HFFc6 (cell line): ENCODE results near the gene CTNND2. TPM values are rescaled to one million over a fixed set of nuclear protein-coding genes. Genes with fewer than 3 reads are reported as not detected.

ENCODE experiments used
- DNase-seq: peaks from one replicate; pipeline ENCODE4 v3.0.0-alpha.2; 2018
- H3K27ac Mint-ChIP-seq: 2 replicates; pipeline ENCODE4 v1.8.0; 2020; ENCODE audit warnings: mild to moderate bottlenecking, mixed read lengths
- H3K27me3 Mint-ChIP-seq: 2 replicates; pipeline ENCODE4 v1.8.0; 2021; ENCODE audit warnings: mild to moderate bottlenecking, moderate library complexity, mixed read lengths; ENCODE audit not compliant: insufficient read depth
- H3K36me3 Mint-ChIP-seq: 2 replicates; pipeline ENCODE4 v1.8.0; 2021; ENCODE audit warnings: low read depth, mixed read lengths
- H3K4me1 Mint-ChIP-seq: 2 replicates; pipeline ENCODE4 v1.8.0; 2020; ENCODE audit warnings: low read depth, mixed read lengths
- H3K4me3 Mint-ChIP-seq: 2 replicates; pipeline ENCODE4 v1.8.0; 2020; ENCODE audit warnings: mild to moderate bottlenecking, moderate library complexity, mixed read lengths
- H3K9me3 Mint-ChIP-seq: 2 replicates; pipeline ENCODE4 v1.8.0; 2020; ENCODE audit warnings: mild to moderate bottlenecking, mixed read lengths
- total RNA-seq, 6 experiments: library from RNA; stranded (reverse); fragmentation: NEBNext Ultra II Directional; extraction: Animal tissue kit (Norgen Biotek cat#: 25700); gene quantifications; 2 replicates in 1 of 6; 3 replicates in 5 of 6; pipeline ENCODE4 v1.2.3, GENCODE V29; 2021
- TF ChIP-seq, protein P1 (sequence below): fragments of 200-600 bp; sonication (generic); IDR thresholded peaks from 2 replicates; pipeline ENCODE4 v1.5.0; 2021; ENCODE audit warnings: antibody characterized with exemption, mild to moderate bottlenecking

Gene CTNND2
- total RNA-seq, 6 experiments from 2014 or later, result not detected

DNA sequence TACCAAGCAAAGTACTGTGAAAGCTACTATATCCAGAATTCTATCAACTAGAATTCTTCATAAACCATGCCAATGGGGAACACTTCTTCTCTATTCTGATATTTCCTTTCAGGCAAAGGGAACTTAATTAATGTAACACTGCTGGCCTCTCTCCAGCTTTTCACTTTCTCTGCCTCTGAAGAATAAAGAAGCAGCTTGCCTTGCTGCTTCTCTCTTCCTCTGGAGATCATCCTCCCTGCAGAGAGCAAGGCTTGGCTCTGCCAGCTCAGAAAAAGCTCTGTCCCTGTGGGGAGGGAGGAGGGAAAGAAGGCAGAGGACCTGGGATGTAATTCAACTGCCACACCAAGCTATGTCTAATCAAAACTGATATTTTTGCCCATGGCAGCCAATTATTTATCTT, 6.5 kb downstream of the CTNND2 start:
- no peak overlapping the region for H3K27ac Mint-ChIP-seq
- no peak overlapping the region for H3K4me3 Mint-ChIP-seq
- H3K9me3 Mint-ChIP-seq, result peaks cover 11% of the 10 kb centered on the region; the same call in 1 of the 2 replicates
- DNase-seq, result no peak
- no peaks in the 10 kb centered on the region for H3K4me1 Mint-ChIP-seq
- H3K36me3 Mint-ChIP-seq, result no peaks in the 10 kb centered on the region
- H3K27me3 Mint-ChIP-seq, result no peaks in the 10 kb centered on the region
- TF ChIP-seq, protein P1, sequence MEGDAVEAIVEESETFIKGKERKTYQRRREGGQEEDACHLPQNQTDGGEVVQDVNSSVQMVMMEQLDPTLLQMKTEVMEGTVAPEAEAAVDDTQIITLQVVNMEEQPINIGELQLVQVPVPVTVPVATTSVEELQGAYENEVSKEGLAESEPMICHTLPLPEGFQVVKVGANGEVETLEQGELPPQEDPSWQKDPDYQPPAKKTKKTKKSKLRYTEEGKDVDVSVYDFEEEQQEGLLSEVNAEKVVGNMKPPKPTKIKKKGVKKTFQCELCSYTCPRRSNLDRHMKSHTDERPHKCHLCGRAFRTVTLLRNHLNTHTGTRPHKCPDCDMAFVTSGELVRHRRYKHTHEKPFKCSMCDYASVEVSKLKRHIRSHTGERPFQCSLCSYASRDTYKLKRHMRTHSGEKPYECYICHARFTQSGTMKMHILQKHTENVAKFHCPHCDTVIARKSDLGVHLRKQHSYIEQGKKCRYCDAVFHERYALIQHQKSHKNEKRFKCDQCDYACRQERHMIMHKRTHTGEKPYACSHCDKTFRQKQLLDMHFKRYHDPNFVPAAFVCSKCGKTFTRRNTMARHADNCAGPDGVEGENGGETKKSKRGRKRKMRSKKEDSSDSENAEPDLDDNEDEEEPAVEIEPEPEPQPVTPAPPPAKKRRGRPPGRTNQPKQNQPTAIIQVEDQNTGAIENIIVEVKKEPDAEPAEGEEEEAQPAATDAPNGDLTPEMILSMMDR, result no peak

- Mint-ChIP-seq H3K27ac (no peak overlapping the region), H3K4me3 (no peak overlapping the region), H3K36me3 (no peaks in the 10 kb centered on the region), H3K27me3 (no peaks in the 10 kb centered on the region), H3K4me1 (no peaks in the 10 kb centered on the region), H3K9me3 (peaks cover 11% of the 10 kb centered on the region; the same call in 1 of the 2 replicates)
- TF ChIP-seq, protein P1, result no peak
- DNase-seq, result no peak
Measured at GRCh38 chr5:11894992-11895391, 9.3 kb downstream of the CTNND2 start.

DNA sequence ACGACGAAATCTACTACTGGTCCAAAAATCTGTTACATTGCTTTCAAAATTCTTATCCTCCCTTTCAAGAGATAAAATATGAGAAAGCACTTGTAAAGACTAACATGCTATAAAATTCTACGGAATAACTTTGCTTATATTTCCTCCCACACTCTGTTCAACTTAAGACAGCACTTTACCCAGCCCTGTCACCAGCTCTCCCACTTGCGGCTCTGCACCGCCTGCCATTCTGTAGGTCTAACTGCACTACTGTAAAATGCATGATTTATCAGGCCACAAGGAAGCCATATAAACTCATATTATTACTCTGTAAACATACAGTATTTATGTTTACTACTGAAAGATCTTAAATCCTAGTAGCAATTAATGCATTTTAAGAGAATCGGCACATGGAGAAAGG, 11.4 kb downstream of the CTNND2 start:
- DNase-seq, result no peak
- H3K27me3 Mint-ChIP-seq, result no peaks in the 10 kb centered on the region

DNA sequence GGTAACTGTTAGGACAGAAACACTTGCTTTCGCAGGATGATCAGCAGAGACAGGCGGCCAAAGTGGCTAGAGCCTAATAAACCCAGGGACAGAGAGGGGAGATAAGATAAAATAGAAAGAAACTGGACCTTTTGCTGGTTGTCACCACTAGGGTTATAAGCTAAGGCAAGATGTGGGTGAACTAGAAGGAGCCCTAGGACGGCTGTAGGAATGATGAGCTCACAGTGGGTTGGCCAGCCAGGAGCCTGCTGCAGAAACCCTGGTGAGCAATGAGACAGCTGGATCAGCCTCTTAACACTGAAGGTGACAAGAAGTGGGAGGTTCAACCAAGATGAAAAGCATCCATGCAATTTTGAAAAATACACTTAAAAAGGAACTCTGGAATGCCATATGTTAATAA, 13.5 kb downstream of the CTNND2 start:
- Mint-ChIP-seq H3K27me3 (no peaks in the 10 kb centered on the region), H3K27ac (no peak overlapping the region), H3K36me3 (no peaks in the 10 kb centered on the region), H3K4me3 (no peak overlapping the region), H3K9me3 (peaks cover 27% of the 10 kb centered on the region), H3K4me1 (no peaks in the 10 kb centered on the region)
- TF ChIP-seq, protein P1, result no peak
- DNase-seq, result no peak

More for the DNA sequence above, 11.4 kb downstream of the CTNND2 start:
- Mint-ChIP-seq H3K36me3 (no peaks in the 10 kb centered on the region), H3K27ac (no peak overlapping the region), H3K9me3 (peaks cover 19% of the 10 kb centered on the region), H3K4me3 (no peak overlapping the region), H3K4me1 (no peaks in the 10 kb centered on the region)
- TF ChIP-seq, protein P1, result no peak

DNA sequence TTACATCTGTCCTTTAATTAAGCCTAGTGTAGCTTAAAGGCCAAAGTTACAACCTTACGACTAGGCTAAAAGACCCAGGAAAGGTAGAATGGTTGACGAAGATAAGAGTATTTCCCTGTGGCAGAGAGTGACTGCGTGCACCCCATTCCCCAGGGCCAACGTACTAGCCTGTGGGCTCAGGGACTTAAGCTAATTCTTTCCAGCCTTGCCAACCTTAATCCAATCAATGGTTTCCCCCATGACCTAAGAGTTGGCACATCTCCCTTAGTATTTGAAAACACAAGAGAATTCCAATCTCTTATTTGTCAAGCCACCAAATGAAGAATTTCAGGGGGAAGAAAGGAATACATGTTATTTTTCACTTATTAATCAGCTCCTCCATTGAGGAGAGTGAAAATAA, 16.0 kb downstream of the CTNND2 start:
- Mint-ChIP-seq H3K36me3 (no peaks in the 10 kb centered on the region), H3K27ac (no peak overlapping the region), H3K4me3 (no peak overlapping the region), H3K27me3 (no peaks in the 10 kb centered on the region), H3K4me1 (no peaks in the 10 kb centered on the region), H3K9me3 (peaks cover 34% of the 10 kb centered on the region)
- TF ChIP-seq, protein P1, result no peak
- DNase-seq, result no peak

DNA sequence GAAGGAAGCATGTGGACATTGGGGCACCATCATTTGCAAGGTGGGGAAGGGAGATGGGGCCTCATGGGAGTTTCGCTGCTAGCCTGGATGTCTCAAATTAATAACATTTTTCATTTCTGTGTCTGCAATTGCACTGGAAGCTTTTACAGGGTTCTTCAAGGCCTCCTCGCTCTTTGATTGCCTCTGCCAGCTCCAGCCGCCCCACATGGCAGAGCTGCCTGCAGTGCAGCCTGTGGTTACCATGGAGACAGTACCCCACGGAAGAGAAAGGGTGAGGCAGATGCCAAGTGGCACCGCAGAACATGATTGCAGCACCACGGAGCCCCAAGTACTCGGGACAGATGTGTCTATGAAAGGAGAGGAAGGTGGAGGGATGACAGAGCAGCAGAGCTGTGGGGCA, 25.4 kb downstream of the CTNND2 start:
- Mint-ChIP-seq H3K4me1 (no peaks in the 10 kb centered on the region), H3K27ac (no peak overlapping the region), H3K27me3 (no peaks in the 10 kb centered on the region; the same call in 1 of the 2 replicates), H3K9me3 (peaks cover 9% of the 10 kb centered on the region), H3K36me3 (no peaks in the 10 kb centered on the region), H3K4me3 (no peak overlapping the region)
- no peak for DNase-seq
- TF ChIP-seq, protein P1, result no peak
